Natural killer cell (primary cell): ENCODE measurements around the gene GIPC1. TPM values are rescaled to one million over a fixed set of nuclear protein-coding genes. Genes with fewer than 3 reads are reported as not detected.

ENCODE experiments used
- ATAC-seq, 3 donors: fragments of 150-1000 bp in 2 of 3; fragments of 200-7000 bp in 1 of 3; cut with Tn5 transposase; 1 replicate in 1 of 3; 2 replicates in 2 of 3; pipeline ENCODE4 v1.10.0; 2021; ENCODE audit warnings: mild to moderate bottlenecking in 2 of 3, moderate library complexity in 2 of 3
- DNase-seq, 2 donors: peaks; one replicate each; pipeline versions ENCODE4 v3.0.0 to v3.0.0-alpha.2; 2013 to 2021; ENCODE audit warnings: mixed read lengths in 1 of 2
- H3K27ac ChIP-seq: one replicate; pipeline ENCODE4 v1.5.1; 2013; ENCODE audit warnings: mild to moderate bottlenecking, low read length
- H3K27me3 ChIP-seq: one replicate; pipeline ENCODE4 v1.6.1; 2013; ENCODE audit warnings: low read length; ENCODE audit not compliant: control insufficient read depth, insufficient read depth
- H3K36me3 ChIP-seq: one replicate; pipeline ENCODE4 v1.6.1; 2013; ENCODE audit warnings: low read length; ENCODE audit not compliant: control insufficient read depth, insufficient read depth
- H3K4me1 ChIP-seq: one replicate; pipeline ENCODE4 v1.6.1; 2013; ENCODE audit warnings: low read length; ENCODE audit not compliant: control insufficient read depth, insufficient read depth
- H3K4me3 ChIP-seq: one replicate; pipeline ENCODE4 v1.5.1; 2013; ENCODE audit warnings: low read length
- H3K9me3 ChIP-seq: one replicate; pipeline ENCODE4 v1.6.1; 2013; ENCODE audit warnings: low read length; ENCODE audit not compliant: control insufficient read depth, insufficient read depth
- H3K27ac Mint-ChIP-seq, 2 donors: one replicate each; pipeline ENCODE4 v1.8.0; 2022; ENCODE audit warnings: mild to moderate bottlenecking in 2 of 2, mixed read lengths in 2 of 2, moderate library complexity in 1 of 2
- H3K27me3 Mint-ChIP-seq, 2 donors: one replicate each; pipeline ENCODE4 v1.8.0; 2022; ENCODE audit warnings: low read depth in 2 of 2, mixed read lengths in 2 of 2
- H3K36me3 Mint-ChIP-seq: one replicate; pipeline ENCODE4 v1.8.0; 2022; ENCODE audit warnings: mixed read lengths
- H3K4me1 Mint-ChIP-seq, 2 donors: one replicate each; pipeline ENCODE4 v1.8.0; 2022; ENCODE audit warnings: mixed read lengths in 2 of 2
- H3K4me3 Mint-ChIP-seq: one replicate; pipeline ENCODE4 v1.8.0; 2022; ENCODE audit warnings: mild to moderate bottlenecking, moderate library complexity, mixed read lengths
- H3K9me3 Mint-ChIP-seq, 2 donors: one replicate each; pipeline ENCODE4 v1.8.0; 2022; ENCODE audit warnings: mixed read lengths in 2 of 2
- CTCF ChIP-seq: fragments of 200-600 bp; IDR thresholded peaks from one replicate; pipeline ENCODE4 v1.8.0; 2022; ENCODE audit warnings: antibody characterized with exemption
- WGBS: methylation state at CpG from one replicate; pipeline ENCODE4 v1.1.7; 2013; ENCODE audit warnings: missing lambda C conversion rate; ENCODE audit not compliant: insufficient coverage; 5-methylcytosine and 5-hydroxymethylcytosine counted together
- intact Hi-C: fragments of 100-400 bp; cut with micrococcal nuclease; formaldehyde crosslinking; loops from one replicate; pipeline ENCODE4 v1.14.2; 2022
- total RNA-seq, 4 donors: library from RNA; stranded (reverse); fragments of 120-200 nt in 1 of 4; gene quantifications; one replicate each; pipeline versions ENCODE4 v1.2.3 to v1.2.4, GENCODE V29; 2013 to 2022

The GIPC1 gene
- total RNA-seq, 3 donors from 2014 or later (not counting 1 experiment from before 2014, with no cell fraction given) = 25.3 to 34.5 (median 31.4) TPM

GRCh38 chr19:14496834-14497227 lies 904 bp upstream of the GIPC1 start:
- no peaks in the 10 kb centered on the region for H3K27me3 Mint-ChIP-seq
- DNase-seq (no peak), ATAC-seq (no peak)
- no peaks in the 10 kb centered on the region for H3K36me3 ChIP-seq
- peak overlapping the region; percentile 26 to 78 for H3K27ac Mint-ChIP-seq
- H3K4me1 Mint-ChIP-seq = peaks cover 15 to 35% of the 10 kb centered on the region in 2 donors
- TF ChIP-seq CTCF = no peak
- 87% methylated on average over 6 of the region's 7 CpGs for WGBS
- peaks cover 24% of the 10 kb centered on the region for H3K4me1 ChIP-seq
- H3K36me3 Mint-ChIP-seq = no peaks in the 10 kb centered on the region
- no peaks in the 10 kb centered on the region for H3K27me3 ChIP-seq
- H3K27ac ChIP-seq = no peak overlapping the region
- no peak overlapping the region for H3K4me3 ChIP-seq
- no peaks in the 10 kb centered on the region for H3K9me3 ChIP-seq
- intact Hi-C loops = no loop called here
- H3K4me3 Mint-ChIP-seq = peak overlapping the region; percentile 80
- H3K9me3 Mint-ChIP-seq = no peaks in the 10 kb centered on the region

GRCh38 chr19:14495672-14496028 lies 277 bp downstream of the GIPC1 start:
- Histone ChIP-seq H3K4me1 (peaks cover 24% of the 10 kb centered on the region), H3K4me3 (peak overlapping the region; percentile 50), H3K9me3 (no peaks in the 10 kb centered on the region), H3K36me3 (no peaks in the 10 kb centered on the region), H3K27ac (peak overlapping the region; percentile 31), H3K27me3 (no peaks in the 10 kb centered on the region)
- Mint-ChIP-seq H3K4me1 (peaks cover 15 to 35% of the 10 kb centered on the region in 2 donors), H3K4me3 (peak overlapping the region; percentile 80), H3K27ac (peak overlapping the region; percentile 26 to 78), H3K27me3 (no peaks in the 10 kb centered on the region), H3K36me3 (no peaks in the 10 kb centered on the region), H3K9me3 (no peaks in the 10 kb centered on the region)
- no peak for TF ChIP-seq CTCF
- WGBS = under 1% methylated on average over 28 of the region's 28 CpGs
- intact Hi-C loops = no loop called here
- DNase-seq (no peak), ATAC-seq (no peak)

- Histone ChIP-seq H3K4me3 (peak overlapping the region; percentile 50), H3K36me3 (no peaks in the 10 kb centered on the region), H3K27me3 (no peaks in the 10 kb centered on the region), H3K27ac (peak overlapping the region; percentile 31), H3K4me1 (peaks cover 24% of the 10 kb centered on the region), H3K9me3 (no peaks in the 10 kb centered on the region)
- Mint-ChIP-seq H3K4me3 (peak overlapping the region; percentile 79), H3K36me3 (no peaks in the 10 kb centered on the region), H3K4me1 (peaks cover 15 to 35% of the 10 kb centered on the region in 2 donors), H3K9me3 (no peaks in the 10 kb centered on the region), H3K27me3 (no peaks in the 10 kb centered on the region), H3K27ac (peak overlapping the region; percentile 30 to 78)
- intact Hi-C loops = no loop called here
- DNase-seq = peak in 1 of 2 donors; percentile 46
- TF ChIP-seq CTCF = no peak
- no peak for ATAC-seq
- WGBS = 49% methylated on average over 14 of the region's 14 CpGs
Observed at GRCh38 chr19:14494910-14495671, 836 bp downstream of the GIPC1 start.

- no peak for ATAC-seq
- no peak for DNase-seq
- TF ChIP-seq CTCF = no peak
- no peaks in the 10 kb centered on the region for H3K9me3 Mint-ChIP-seq
- intact Hi-C loops = no loop called here
- H3K4me1 Mint-ChIP-seq = peaks cover 15 to 35% of the 10 kb centered on the region in 2 donors
- peaks cover 24% of the 10 kb centered on the region for H3K4me1 ChIP-seq
- no peaks in the 10 kb centered on the region for H3K36me3 ChIP-seq
- 92% methylated on average over 4 of the region's 4 CpGs for WGBS
- peak overlapping the region; percentile 30 to 72 for H3K27ac Mint-ChIP-seq
- no peak overlapping the region for H3K4me3 ChIP-seq
- no peaks in the 10 kb centered on the region for H3K36me3 Mint-ChIP-seq
- H3K27me3 ChIP-seq = no peaks in the 10 kb centered on the region
- no peak overlapping the region for H3K27ac ChIP-seq
- no peaks in the 10 kb centered on the region for H3K27me3 Mint-ChIP-seq
- H3K4me3 Mint-ChIP-seq = peak overlapping the region; percentile 56
- no peaks in the 10 kb centered on the region for H3K9me3 ChIP-seq
Observed at GRCh38 chr19:14494411-14494810, 1.5 kb downstream of the GIPC1 start.
